HG03565 (cell line): ENCODE data around the gene ZNF761.
"Not testable (repeated sequence)": the region's sequence is repeated elsewhere in the genome, so short reads cannot be mapped to it uniquely, and the experiment has no call there.

ENCODE experiments used
- ATAC-seq: cut with Tn5 transposase; IDR thresholded peaks from one replicate; pipeline ENCODE4 v1.9.1; 2021; ENCODE audit warnings: mild to moderate bottlenecking, moderate library complexity; ENCODE audit not compliant: unreplicated experiment

The ZNF761 gene

DNA sequence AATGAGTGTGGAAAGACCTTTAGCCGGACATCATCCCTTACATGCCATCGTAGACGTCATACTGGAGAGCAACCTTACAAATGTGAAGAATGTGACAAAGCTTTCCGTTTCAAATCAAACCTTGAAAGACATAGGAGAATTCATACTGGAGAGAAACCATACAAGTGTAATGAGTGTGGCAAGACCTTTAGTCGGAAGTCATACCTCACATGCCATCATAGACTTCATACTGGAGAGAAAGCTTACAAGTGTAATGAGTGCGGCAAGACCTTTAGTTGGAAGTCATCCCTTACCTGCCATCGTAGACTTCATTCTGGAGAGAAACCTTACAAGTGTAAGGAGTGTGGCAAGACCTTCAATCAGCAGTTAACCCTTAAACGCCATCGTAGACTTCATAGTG lies 24.0 kb downstream of the ZNF761 start:
- ATAC-seq: no peak

DNA sequence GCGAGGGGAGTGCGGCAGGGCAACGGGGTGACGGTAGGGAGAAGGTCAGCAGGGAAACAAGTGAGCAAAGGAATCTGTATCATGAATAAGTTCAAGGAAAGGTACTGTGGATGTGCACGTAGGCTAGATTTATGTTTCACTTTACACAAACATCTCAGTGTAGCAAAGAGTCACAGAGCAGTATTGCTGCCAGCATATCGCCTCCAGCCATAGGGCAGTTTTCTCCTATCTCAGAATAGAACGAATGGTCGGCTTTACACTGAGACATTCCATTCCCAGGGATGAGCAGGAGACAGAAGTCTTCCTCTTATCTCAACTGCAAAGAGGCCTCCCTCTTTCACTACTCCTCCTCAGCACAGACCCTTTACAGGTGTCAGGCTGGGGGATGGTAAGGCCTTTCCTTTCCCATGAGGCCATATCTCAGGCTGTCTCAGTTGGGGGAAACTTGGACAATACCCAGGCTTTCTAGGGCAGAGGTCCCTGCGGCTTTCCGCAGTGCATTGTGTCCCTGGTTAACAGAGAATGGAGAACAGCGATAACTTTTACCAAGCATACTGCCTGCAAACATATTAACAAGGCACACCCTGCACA lies 28.4 kb downstream of the ZNF761 start:
- not testable (repeated sequence) for ATAC-seq

DNA sequence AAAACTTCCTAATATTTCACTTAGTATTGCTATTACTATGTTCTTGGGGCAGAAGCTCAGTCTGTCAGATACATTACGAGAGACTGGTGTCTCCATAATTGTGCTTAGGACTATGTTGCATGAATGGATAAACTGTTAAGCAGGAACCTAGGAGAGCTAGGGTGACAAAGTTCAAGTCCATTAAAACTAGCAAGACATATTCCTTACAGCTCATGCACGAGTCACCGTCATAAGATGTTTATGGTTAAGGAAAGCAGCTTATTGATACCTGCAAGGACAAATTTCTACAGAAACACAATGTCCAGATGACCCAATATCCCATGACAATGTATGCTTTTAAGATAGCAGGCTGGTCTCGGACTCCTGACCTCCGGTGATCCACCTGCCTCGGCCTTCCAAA lies 30.1 kb downstream of the ZNF761 start:
- no peak for ATAC-seq

DNA sequence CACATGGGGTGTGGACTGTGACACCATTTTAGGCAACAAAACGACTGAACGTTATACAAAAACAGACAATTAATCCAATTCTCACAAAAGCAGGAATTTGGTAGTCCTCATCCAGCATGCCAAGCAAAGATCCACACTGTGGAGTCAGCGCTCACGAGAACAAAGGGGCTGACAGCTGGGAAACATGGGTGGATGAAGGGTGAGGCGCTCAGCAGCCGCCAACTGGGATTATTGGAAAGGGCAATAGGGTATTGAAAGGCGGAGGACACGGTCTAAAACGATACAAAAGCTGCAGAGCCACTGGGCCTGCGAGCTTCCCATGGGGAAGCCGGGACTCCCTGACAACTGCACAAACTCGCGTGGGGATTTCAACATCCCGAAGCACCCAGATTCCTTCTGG lies 31.1 kb downstream of the ZNF761 start:
- no peak for ATAC-seq

DNA sequence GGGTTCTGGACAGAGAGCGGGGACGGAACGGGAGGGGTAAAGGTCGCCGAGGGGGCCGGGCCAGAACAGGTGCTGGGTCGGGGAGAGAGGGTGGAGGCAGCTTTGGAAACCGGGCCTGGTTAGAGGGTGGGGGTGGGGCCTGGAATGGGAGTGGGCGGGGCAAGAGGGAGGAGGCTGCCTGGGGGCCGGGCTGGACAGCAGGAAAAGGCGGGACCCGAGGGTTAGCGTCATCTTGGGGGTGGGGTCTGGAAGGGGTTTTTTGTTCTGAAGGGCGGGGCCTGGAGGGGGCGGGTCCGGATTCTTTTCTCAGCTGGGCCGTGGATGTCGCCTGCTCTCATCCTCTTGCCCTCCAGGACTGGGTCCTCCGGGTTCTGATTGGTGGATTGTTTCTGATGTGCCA lies 31.5 kb downstream of the ZNF761 start:
- ATAC-seq: no peak

DNA sequence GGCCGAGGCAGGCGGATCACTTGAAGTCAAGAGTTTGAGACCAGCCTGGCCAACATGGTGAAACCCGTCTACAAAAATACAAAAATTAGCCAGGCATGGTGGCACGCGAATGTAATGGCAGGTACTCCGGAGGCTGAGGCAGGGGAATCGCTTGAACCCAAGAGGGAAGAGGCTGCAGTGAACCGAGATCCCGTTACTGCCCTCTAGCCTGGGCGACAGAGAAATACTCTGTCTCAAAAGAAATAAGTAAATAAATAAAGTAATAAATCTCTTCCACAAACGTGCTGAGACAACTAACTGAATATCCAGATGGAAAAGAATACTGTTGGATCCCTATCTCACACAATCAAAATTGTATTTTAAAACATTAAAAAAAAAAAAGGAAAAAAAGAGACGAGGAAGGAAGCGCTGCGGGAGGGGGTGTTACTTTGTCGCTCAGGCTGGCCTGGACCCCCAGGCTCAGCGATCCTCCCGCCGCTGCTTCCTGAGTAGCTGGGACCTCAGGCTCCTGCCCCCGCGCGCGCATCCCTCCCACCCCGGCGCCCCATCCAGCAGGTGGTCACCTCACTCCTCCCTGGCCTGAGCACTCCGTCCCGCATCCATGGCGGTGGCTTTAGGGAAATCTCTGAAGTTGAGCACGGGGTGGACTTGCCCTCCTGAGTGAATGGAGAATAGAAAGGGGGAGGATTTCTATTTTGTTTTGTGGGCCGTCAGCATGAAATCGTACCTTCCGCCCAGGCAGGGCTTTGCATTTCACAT lies 35.1 kb downstream of the ZNF761 start:
- ATAC-seq: no peak

DNA sequence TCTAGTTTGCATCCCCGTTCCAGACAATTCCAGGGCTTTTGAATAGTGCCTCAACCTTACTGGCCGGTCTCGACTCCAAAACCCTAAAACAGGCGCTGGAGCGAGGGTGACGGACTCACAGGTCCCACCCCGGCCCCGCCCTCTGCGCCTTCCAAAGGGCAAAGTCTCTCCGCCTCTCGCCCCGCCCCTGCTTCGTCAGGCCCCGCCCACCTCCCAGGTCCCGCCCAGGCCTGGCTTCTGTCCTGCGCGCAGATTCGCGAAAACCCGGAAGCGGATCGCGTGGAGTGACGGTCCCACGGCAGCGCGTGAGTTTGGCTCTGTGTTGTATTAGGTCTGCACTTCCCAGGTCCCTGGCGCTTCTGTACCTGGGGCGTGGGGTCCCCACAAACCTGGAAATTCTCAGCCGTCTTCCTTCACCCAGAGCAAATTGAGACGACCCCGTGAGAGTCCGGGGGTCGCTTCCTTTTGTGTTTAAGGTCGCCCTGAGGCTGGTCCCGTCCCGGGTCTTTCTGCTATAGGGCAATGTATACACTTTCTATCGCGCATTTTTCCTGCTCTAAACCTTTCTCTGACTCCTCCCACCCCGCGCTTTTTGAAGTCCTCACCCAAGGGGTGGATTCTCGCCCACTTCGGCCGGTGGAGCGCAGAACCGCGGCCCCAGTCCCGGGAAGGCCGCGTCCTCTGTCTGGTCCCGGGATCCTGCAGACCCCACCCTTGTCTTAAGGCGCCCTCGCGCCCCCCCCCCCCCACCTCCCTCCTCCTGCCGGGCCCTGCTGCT lies 35.9 kb downstream of the ZNF761 start, which contains the start of gene ZNF813:
Gene ZNF813, plus strand, starts transcription at position 249 of the 778 bp plus-strand sequence. CDS start 16,090 bp downstream, outside the sequence.
- ATAC-seq: no peak

DNA sequence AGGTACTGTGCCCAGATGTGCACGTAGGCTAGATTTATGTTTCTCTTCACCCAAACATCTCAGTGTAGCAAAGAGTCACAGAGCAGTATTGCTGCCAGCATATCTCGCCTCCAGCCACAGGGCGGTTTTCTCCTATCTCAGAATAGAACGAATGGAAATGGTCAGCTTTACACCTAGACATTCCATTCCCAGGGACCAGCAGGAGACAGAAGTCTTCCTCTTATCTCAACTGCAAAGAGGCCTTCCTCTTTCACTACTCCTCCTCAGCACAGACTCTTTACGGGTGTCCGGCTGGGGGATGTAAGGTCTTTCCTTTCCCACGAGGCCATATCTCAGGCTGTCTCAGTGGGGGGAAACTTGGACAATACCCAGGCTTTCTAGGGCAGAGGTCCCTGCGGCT lies 36.8 kb downstream of the ZNF761 start:
- ATAC-seq: not testable (repeated sequence)

DNA sequence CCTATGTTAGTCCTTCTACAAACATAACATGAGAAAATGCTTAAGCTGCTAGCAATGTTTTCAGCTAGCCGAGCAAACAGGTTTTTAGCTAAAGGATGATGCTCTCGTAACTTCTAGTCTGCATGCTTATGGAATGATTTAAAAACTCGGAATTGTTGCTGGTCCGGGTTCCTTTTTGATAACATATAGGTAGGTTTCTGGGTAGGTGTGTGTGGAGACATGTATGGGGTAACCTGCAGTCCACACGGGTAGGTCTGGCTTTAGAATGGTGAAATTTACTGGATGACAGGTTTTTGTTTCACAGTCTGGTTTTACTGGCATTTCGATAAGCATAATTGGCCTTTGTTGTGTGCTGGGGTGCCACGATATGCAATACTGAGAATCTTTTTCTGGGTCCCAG lies 40.1 kb downstream of the ZNF761 start:
- ATAC-seq: no peak

DNA sequence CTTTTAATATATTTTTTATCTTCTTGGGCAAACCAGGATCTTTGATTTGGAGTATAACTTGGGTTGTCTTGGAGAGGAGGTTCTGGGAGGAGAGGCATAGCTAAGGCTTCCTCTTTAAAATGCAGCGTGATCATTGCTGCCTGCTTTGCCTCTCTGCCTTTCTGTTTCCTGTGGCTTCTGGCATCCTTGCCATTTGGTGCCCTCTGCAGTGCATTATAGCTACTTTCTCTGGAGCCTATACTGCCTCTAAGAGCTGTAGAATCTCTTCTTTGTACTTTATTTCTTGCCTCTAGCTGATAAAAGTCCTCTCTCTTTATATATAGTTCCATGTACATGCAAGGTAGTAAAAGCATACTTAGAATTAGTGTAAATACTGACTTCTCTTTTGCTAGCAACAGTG lies 43.0 kb downstream of the ZNF761 start:
- ATAC-seq: not testable (repeated sequence)

DNA sequence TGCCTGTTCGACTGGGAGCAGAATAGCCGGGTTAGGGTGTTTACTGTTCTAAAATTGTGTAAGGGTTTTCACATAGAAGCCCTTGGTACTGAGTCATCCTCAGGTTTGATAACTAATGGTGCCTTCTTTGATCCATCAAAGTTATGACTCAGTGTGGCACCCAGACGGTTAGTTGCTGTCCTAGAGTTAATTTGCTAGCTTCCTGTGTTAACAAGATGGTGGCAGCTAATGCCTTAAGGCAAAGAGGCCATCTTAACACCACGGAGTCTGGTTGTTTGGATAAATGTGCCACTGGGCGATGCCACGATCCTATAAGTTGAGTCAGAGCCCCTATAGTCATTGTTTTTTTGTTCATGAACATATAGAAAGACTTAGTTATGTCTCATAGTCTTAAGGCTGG lies 43.7 kb downstream of the ZNF761 start:
- not testable (repeated sequence) for ATAC-seq

DNA sequence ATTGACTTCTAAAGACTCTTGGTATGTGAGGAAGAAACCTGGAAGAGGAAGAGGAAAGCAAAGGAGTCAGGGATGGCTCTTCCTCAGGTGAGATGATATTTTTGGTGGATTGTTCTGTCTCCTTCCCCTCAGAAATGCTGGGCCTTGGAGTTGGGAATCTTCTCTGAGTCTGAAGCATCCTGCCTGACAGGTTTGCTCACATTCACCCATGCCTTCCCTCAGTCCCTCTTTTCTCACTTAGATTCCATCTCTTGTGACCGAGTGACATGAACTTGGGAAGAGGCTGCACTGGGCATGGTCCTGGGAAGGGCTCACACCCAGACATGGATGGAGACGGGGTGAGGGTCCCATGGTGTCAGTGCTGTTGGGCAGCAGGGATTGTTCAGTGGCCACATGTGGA lies 52.0 kb downstream of the ZNF761 start:
- not testable (repeated sequence) for ATAC-seq

DNA sequence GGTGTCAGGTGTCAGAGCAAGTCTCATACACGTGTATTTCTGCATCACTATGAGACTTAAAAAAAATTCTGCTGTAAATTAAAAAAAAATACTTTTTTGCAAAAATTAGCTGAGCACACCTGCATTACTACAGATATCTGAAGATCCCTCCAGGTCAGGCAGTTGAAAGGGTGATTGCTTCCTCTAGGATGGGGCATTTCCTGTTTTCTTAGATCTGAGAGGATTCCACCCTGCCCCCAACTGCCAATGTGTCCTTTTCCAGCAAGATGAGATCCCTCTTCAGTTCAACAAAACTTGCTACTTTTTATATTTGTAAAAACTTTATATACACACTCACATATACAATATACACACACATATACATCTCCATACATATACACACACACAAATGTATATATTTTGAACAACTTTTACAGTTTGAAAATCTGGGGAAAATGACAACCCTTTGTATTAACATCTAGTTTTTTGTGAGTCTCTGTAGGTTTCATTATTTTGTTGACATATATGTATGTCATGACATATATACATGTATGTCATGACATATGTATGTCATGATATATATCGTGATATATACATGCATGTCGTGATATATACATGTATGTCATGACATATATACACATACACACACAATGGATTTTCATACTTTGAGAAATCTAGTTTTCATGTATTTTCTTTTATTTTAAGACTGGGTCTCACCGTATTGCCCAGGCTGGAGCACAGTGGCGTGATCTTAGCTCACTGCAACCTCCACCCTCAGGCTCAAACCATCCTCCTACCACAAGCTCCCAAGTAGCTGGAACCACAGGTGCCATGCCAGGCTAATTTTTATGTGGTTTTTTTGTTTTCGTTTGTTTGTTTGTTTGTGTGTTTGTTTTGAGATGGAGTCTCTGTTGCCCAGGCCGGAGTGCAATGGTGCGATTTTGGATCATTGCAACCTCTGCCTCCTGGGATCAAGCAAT lies 53.5 kb downstream of the ZNF761 start:
- no peak for ATAC-seq

DNA sequence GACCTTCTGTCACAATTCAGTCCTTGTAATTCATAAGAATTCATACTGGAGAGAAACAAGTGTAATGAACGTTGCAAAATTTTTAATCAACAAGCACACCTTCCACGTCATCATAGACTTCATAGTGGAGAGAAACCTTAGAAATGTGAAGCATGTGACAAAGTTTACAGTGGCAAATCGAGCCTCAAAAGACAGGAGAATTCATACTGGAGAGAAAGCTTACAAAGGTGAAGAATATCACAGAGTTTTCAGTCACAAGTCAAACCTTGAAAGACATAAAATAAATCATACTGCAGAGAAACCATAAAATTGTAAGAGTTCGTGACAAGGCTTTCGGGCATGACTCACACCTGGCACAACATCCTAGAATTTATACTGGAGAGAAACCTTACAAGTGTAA lies 60.4 kb downstream of the ZNF761 start:
- ATAC-seq: no peak

DNA sequence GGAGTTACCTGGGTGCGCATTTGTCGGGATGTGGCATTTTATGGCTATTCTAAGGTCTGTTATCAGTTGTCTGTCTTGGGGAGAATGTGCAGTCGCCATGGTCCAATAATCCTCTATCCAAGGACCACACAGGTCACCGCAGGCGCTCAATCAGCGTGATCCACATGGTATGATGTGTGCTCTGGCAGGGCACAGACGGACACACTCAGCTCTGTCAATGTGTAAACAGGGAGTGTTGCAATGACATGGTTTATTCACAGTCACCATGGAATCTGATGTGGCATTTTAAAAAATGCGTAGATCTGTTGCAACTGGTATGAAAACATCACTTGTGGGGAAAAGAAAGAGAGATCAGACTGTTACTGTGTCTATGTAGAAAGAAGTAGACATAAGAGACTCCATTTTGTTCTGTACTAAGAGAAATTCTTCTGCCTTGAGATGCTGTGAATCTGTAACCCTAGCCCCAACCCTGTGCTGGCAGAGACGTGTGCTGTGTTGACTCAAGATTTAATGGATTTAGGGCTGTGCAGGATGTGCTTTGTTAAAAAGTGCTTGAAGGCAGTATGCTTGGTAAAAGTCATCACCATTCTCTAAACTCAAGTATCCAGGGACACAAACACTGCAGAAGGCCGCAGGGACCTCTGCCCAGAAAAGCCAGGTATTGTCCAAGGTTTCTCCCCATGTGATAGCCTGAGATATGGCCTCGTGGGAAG lies 65.7 kb downstream of the ZNF761 start:
- ATAC-seq: not testable (repeated sequence)

DNA sequence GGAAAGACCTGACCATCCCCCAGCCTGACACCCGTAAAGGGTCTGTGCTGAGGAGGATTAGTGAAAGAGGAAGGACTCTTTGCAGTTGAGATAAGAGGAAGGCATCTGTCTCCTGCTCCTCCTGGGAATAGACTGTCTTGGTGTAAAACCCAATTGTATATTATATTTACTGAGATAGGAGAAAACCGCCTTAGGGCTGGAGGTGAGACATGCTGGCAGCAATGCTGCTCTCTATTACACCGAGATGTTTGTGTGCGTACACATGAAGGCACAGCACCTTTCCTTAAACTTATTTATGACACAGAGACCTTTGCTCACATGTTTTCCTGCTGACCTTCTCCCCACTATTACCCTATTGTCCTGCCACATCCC lies 66.2 kb downstream of the ZNF761 start:
- not testable (repeated sequence) for ATAC-seq

DNA sequence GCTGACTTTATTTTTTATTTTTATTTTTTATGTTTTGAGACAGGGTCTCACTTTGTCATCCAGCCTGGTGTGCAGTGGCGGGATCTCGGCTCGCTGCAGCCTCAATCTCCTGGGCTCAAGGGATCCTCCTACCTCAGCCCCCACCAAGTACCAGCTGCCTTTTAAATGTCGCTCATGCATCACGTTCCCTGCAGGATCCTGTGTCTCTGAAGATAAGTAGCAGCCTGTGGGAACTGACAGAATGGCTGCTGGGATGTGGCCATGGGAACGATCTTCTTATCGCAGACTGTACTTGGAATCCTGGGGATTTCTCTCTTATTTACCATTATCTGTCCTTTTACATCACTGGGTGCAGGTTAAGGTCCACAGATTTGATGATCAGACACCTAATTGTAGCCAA lies 71.4 kb downstream of the ZNF761 start:
- ATAC-seq: not testable (repeated sequence)

DNA sequence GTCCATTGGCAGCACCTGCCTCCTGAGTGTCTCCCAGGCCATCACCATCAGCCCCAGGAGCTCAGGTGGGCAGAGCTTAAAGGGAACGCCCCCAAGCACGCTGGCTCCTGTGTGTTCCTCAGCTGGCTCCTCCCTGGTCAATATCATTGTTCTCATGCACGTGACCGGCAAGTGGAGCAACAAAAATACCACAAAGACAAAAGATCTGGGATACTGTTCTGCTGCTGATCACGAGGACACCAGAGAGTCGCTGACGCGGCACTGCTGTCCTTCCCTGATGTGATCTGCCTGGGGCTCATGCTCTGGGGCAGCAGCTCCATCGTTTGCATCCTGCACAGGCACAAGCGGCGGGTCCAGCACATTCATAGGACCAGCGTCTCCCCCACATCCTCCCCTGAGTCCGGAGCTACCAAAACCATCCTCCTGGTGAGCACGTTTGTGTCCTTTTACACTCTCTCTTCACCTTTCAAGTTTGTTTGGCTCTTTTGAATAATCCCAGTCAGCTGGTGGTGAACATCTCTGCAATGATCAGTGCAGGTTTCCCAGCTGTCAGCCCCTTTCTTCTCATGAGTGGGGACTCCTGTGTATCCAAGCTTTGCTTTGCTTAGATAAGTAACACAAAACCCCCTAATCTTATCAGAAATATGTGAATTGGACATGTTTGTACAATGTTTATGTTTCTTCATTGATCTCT lies 72.0 kb downstream of the ZNF761 start:
- not testable (repeated sequence) for ATAC-seq

DNA sequence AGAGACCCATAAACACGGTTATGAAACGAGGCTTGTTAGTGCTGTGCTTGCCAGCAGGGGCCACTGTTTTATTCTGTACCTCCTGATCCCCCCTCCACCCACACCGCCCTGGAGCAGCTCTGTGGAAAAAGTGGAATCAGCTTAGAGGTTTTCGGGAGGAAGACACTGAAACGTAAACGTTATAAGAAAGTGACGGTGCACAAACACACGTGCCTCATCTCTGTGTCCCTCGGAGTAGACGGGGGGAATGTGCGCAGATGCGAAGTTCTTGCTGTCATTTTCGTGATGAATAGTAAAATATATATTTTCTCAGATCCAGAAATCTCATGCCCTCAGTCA lies 72.5 kb downstream of the ZNF761 start:
- not testable (repeated sequence) for ATAC-seq

DNA sequence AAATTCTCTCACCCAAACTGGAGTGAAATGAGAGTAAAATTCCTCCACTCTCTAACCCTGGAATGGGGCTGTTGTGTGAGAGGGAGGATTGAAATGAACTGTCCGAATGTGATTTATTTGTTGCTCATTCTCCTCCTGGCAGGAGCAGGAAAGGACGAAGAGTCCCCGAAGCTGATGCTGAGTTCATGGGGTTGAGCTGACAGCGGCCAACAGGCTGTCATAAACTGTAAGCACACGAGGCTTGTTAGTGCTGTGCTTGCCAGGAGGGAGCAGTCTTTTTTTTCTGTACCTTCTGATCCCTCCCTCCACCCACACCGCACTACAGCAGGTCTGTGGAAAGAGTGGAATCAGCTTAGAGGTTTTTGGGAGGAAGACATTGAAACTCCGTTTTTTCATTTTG lies 73.1 kb downstream of the ZNF761 start:
- ATAC-seq: no peak
